Occipital lobe (tissue), 2 donors: ENCODE measurements around the gene PIGU. TPM values are rescaled to one million over a fixed set of nuclear protein-coding genes. Genes with fewer than 3 reads are reported as not detected.

Experiments used
- DNase-seq: peaks from one replicate; lab custom pipeline; 2025; lab: John Stamatoyannopoulos, UW
- total RNA-seq: library from RNA; depleted of rRNA; stranded (reverse); fragments of >200 nt; gene quantifications from one replicate; pipeline ENCODE4 v1.2.3, GENCODE V29; 2014

PIGU gene
- total RNA-seq, 1 donor from 2014 or later: 14.8 TPM

DNA sequence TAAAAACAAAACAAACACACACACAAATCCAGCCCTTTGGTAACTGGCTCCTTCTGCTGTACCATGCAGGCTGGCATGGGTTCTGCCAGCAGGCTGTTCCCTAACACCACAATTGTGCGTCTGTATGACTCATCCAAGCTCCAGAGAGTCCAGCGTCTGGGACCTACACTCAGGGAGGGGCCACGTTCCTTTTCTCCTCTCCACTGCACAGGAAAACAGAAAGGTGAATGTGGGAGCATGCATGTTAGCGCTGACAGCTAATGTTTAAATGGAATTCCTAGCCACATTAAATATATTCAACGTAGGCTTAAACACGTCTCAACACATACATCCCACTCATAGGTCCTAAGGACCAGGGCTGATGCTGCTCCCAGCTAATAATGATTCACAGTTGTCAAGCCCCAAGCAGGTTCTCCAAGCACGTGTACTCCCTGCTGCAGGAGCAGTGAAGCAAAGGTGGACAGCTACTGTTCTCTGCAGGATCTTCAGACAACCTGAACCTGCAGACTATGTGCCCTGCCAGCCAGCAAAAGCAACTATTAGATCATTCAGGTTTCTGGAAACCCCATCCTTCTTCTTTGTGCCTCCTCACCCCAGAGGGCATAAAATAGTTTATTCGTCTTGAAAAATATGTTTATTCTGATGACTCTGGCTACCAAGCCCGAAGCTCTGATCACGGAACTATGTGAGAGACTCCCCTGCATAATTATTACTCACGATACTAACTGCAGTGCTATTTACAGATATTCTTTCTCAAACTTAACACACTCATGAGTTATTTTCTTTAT is 97.5 kb downstream of the PIGU start:
- peak; percentile 83 for DNase-seq

DNA sequence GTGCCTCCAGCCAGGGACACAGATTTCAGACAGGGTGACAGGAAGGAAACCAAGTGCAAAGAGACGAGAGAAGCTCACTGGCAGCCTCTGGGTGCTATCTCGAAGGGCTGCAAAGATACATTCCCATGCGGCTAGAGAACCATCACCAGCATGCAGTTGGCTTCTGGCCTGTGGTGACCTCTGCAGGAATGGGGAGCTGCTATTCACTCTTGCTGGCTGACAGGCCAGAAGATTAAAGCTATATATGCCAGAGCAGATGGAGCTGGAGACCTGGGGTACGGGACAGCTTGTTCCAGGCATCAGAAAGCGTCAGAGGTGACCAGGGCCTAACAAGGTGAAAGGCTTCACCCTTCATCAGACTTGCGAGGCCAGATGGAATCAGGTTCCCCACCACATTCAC is 98.4 kb downstream of the PIGU start:
- DNase-seq: no peak

DNA sequence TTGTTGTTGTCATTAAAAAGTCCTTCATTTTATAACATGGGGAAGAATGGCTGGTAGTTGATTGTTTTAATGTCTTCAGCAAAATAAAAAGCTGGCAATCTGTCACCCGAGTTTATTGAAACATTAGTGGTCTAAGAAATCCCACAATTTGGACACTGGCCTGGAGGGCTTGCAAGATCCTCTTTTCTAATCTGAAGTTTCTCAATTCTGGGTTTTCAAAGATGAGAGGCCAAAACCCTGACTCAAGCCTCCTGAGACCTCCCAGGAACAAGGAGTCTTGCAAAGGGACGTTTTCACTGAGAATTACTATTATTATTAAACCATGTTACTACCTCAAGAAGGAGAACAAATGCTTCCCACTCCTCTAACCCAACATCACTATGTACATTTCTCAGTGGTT is 98.9 kb downstream of the PIGU start:
- no peak for DNase-seq

GRCh38 chr20:34577061-34577460 is 99.8 kb downstream of the PIGU start:
- DNase-seq: no peak

- DNase-seq: no peak
Observed at GRCh38 chr20:34575756-34576155, 101.1 kb downstream of the PIGU start.

GRCh38 chr20:34575271-34575670 is 101.6 kb downstream of the PIGU start:
- DNase-seq: no peak

DNA sequence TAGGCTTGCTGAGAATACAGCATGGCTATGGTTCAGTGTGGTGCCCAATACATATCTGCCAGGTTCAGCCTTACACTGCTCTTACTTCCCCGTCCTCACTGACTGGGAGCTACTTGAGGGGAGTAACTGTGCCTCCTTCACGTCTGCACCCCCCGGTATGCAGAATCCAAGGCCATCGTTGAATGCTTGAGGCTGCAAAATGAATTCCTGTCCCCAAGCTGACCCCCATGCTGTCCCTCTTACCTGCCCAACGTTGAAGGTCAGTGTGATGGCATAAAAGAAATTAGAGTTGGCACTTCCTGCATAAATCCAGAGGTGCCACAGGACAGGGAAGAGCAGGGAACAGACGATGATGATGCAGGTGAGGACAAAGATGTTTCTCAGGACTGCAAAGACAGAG is 102.0 kb downstream of the PIGU start:
- DNase-seq: no peak

- DNase-seq: no peak
Observed at GRCh38 chr20:34574426-34574825, 102.5 kb downstream of the PIGU start.

DNA sequence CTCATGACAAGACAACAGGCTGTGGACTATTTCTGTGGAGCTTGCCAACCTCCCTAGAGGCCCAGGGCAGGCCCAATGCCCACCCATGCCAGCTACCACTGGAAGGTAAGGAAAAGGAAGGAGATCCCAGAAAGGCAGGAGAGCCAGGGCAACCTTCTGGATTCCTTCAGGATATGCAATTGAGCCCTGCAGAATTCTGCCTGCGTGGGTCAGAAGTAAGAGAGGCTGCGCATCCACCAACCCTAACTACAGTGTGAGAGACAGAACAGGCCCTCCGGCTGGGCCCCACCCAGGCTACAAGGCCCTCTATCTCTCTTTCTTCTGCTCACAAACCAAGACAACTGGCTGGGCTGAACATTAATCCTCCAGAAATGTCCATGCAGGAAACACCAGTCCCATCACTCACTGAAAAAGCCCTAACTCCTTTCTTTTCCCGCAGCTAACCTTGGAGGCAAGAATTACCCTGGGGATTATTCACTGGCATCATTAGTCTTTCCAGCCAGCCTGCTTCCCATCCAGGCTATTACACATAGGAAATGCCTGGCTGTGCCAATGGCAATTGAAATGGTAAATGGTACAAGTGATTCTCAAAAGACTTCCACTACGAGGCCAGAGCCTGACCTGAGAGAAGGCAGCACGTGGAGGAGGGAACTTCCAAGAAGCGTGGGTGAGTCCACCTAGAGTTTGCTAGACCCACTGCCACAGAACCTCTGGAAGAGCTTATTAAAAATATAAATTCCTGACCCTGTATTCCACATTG is 103.2 kb downstream of the PIGU start:
- no peak for DNase-seq

DNA sequence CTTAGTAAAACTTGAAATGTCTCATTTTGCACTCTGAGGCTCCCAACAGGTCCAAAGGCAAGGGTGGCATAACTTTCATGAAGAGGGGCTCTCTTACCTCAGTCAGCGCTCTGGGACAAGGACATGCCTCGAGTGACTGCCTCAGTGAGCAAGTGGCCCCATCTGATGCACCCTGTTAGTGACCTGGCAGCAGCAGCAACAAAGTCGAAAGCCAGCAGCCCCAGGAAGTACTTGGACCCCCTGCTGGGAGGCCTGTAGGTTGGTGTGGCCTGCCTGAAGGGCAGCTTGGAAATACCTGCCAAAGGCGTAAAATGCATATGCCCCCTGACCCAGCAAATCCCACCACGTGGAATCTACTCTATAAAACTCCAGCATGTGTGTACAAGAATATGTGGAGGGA is 105.1 kb downstream of the PIGU start:
- DNase-seq: no peak

DNA sequence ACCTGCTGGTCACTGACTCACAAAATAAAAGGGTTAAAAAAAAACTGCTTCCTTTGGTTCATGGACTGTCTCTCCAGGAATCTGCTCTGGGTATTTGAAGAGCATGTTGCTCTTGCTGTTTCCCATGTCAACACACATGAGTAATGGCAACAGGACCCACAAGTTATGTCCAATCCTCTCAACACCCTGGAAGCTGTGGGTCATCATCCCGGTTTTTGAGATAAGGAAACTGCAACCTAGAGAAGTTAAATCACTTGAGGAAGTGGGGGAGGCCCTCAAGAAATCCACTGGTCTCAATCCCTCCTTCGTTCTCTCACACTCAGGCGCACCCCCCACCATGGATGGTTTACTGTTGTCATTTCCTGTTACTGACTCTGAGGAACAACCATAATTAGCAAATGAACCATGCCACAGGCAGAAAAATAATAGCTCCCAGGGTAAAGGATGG is 106.0 kb downstream of the PIGU start:
- DNase-seq: no peak

- DNase-seq: no peak
Observed at GRCh38 chr20:34569598-34569997, 107.3 kb downstream of the PIGU start.

DNA sequence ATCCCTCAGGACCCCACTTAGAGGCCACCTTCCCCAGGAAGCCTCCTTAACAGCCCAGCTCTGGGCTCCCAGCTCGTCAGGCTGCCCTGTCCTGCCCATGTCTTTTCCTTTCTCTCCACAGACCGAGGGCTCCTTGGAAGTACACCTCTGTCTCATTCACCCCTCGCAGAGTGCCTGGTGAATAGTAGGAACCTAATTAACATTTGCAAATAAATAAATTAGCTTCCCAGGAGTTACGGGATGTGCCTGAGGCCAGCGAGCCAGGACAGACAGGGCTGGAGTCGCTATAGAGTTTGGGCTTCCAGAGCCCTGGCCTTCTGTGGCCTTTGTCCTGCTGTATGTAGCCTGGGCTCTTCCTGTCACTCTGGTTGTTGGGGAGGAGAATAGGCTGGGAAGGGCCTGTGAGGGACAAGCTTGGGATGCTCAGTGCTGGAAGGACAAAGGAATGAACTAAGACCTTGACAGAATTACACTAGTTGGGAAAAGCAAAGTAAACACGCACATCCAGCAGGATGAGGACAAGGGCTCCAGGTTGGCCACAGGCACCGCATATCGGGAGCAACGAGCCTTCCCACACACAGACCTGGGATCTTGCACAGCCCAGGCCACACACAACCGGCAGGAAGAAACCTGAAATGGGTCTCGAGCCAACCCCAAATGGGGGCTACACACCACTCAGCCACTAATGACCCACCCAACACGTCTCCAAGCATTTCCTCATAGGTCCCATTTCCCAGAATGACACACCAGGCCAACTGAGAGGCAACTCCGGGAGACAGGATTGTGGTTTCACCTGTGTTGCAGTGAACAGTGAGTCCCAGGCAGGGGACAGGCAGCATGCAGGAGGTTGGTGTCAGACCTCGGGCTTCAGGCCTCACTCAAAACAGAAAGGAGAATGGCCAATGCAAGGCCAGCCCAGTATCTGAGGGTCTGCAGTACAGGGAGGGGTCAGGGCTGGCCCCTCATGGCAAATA is 108.7 kb downstream of the PIGU start:
- DNase-seq: no peak

DNA sequence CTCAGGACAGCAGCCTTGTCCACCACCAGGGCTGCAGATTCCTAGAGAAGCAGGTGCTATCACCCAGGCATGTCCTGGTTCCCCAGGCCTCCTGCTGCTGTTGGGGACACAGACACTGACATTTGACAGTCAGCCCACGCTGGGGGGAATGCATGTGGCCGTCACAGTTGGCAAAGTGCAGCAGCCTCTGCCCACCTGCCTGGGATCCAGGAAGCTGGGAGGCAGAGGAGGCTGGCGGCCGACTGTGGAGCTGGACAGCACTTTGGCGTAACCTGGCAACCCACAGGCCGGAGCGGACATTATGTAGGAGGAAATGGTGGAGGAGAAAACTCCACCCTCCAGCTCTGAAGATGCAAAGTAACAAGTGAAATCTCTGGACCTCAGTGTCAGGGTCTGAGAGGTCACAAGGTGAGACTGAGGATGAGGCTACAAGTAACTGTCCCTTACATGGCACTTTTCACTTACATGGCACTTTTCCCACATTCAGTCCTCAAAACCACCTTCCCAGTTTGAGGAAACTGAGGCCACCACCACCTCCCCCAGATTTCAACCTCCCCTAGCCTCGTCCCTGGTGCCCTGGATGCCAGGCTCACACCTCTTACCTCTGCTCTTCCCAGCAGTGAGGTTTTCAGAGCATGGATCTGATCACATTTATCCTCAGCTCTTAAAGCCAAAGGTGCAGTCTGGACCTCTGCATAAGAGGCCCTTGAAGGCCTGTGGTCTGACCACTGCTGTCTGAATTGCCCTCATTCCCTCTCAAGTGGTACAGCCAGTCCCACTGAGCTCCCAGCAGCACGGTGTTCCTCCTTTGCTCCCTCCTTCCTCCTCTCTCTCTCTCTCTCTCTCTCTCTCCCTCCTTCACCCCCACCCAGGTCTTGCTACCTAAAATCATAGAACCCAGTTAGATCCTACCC is 109.7 kb downstream of the PIGU start:
- no peak for DNase-seq

- no peak for DNase-seq
Observed at GRCh38 chr20:34564833-34565232, 112.1 kb downstream of the PIGU start.

- DNase-seq: no peak
Observed at GRCh38 chr20:34562641-34563040, 114.3 kb downstream of the PIGU start.

- DNase-seq: no peak
Observed at GRCh38 chr20:34561661-34562060, 115.2 kb downstream of the PIGU start.

GRCh38 chr20:34560614-34561013 is 116.3 kb downstream of the PIGU start:
- no peak for DNase-seq

- peak; percentile 29 for DNase-seq
Observed at GRCh38 chr20:34560141-34560523, 116.8 kb downstream of the PIGU start.

DNA sequence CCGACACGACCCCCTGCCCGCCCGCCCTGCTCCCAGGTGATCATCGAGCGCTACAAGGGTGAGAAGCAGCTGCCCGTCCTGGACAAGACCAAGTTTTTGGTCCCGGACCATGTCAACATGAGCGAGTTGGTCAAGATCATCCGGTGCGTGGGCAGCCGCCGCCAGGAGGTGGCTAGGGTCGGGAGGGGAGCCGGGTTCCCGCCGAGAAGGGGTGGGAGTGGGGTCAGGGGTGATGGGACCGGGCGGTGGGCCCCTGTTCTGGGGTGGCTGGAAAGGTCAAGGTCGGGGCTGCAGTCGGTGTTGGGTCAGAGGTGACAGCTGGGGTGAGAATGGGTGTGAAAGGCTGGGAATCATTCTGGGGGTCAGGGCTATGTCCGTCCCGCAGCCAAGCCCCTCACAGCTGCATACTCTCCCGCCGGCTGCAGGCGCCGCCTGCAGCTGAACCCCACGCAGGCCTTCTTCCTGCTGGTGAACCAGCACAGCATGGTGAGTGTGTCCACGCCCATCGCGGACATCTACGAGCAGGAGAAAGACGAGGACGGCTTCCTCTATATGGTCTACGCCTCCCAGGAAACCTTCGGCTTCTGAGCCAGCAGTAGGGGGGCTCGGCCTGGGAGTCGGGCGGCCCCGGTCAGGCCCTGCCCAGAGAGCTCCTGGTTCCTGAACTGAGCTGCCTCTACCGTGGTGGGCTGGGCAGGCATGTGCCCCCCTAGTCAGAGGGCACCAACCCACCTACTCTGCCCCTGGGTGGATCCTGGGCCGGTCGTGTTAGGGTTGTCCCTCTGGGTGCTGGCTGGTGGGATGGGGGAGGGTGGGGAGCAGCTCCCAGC is 117.4 kb downstream of the PIGU start:
- DNase-seq: peak; percentile 32
